IPS-15b (cell line): ENCODE data around the gene EXOC6B.
A peak's percentile ranks its signal among the peaks of the same experiment; 100 is the strongest.

ENCODE experiments used
- H3K27me3 ChIP-seq: one replicate; pipeline ENCODE4 v1.6.1; 2013; ENCODE audit warnings: low read length; ENCODE audit not compliant: control insufficient read depth, insufficient read depth
- H3K36me3 ChIP-seq: one replicate; pipeline ENCODE4 v1.6.1; 2013; ENCODE audit warnings: low read length; ENCODE audit not compliant: control insufficient read depth, insufficient read depth
- H3K4me1 ChIP-seq: one replicate; pipeline ENCODE4 v1.6.1; 2013; ENCODE audit warnings: mild to moderate bottlenecking, low read length; ENCODE audit not compliant: control insufficient read depth, insufficient read depth
- H3K4me3 ChIP-seq: one replicate; pipeline ENCODE4 v1.5.1; 2013; ENCODE audit warnings: low read depth, low read length
- H3K9ac ChIP-seq: one replicate; pipeline ENCODE4 v1.6.1; 2013; ENCODE audit warnings: low read depth, mild to moderate bottlenecking, low read length
- H3K9me3 ChIP-seq: one replicate; pipeline ENCODE4 v1.6.1; 2013; ENCODE audit warnings: mild to moderate bottlenecking, low read length; ENCODE audit not compliant: control insufficient read depth, insufficient read depth

EXOC6B gene

GRCh38 chr2:72750466-72750865, 75.4 kb downstream of the EXOC6B start:
- Histone ChIP-seq H3K4me3 (no peak overlapping the region), H3K9me3 (no peaks in the 10 kb centered on the region), H3K9ac (no peak overlapping the region), H3K4me1 (peaks cover 23% of the 10 kb centered on the region), H3K27me3 (no peaks in the 10 kb centered on the region), H3K36me3 (no peaks in the 10 kb centered on the region)

GRCh38 chr2:72747344-72747743, 78.5 kb downstream of the EXOC6B start:
- Histone ChIP-seq H3K4me1 (peaks cover 21% of the 10 kb centered on the region), H3K9ac (no peak overlapping the region), H3K9me3 (no peaks in the 10 kb centered on the region), H3K36me3 (no peaks in the 10 kb centered on the region), H3K27me3 (no peaks in the 10 kb centered on the region), H3K4me3 (no peak overlapping the region)

- H3K9me3 ChIP-seq = no peaks in the 10 kb centered on the region
- H3K27me3 ChIP-seq = no peaks in the 10 kb centered on the region
- H3K4me3 ChIP-seq = no peak overlapping the region
- no peaks in the 10 kb centered on the region for H3K36me3 ChIP-seq
- peaks cover 10% of the 10 kb centered on the region for H3K4me1 ChIP-seq
- no peak overlapping the region for H3K9ac ChIP-seq
These were observed 80.0 kb downstream of the EXOC6B start for GRCh38 chr2:72745679-72746368.

- Histone ChIP-seq H3K4me3 (no peak overlapping the region), H3K9ac (no peak overlapping the region), H3K36me3 (no peaks in the 10 kb centered on the region), H3K9me3 (no peaks in the 10 kb centered on the region), H3K4me1 (peaks cover 3% of the 10 kb centered on the region), H3K27me3 (no peaks in the 10 kb centered on the region)
These were observed 81.8 kb downstream of the EXOC6B start for GRCh38 chr2:72744049-72744448.

GRCh38 chr2:72743481-72743880, 82.4 kb downstream of the EXOC6B start:
- Histone ChIP-seq H3K9me3 (no peaks in the 10 kb centered on the region), H3K36me3 (no peaks in the 10 kb centered on the region), H3K4me1 (no peaks in the 10 kb centered on the region), H3K27me3 (no peaks in the 10 kb centered on the region), H3K4me3 (no peak overlapping the region), H3K9ac (no peak overlapping the region)

GRCh38 chr2:72738096-72738495, 87.7 kb downstream of the EXOC6B start:
- Histone ChIP-seq H3K9ac (no peak overlapping the region), H3K4me1 (no peaks in the 10 kb centered on the region), H3K9me3 (no peaks in the 10 kb centered on the region), H3K36me3 (no peaks in the 10 kb centered on the region), H3K4me3 (no peak overlapping the region), H3K27me3 (no peaks in the 10 kb centered on the region)

GRCh38 chr2:72734432-72734831, 91.4 kb downstream of the EXOC6B start:
- no peaks in the 10 kb centered on the region for H3K9me3 ChIP-seq
- H3K4me1 ChIP-seq = no peaks in the 10 kb centered on the region
- H3K4me3 ChIP-seq = no peak overlapping the region
- no peak overlapping the region for H3K9ac ChIP-seq
- H3K27me3 ChIP-seq = no peaks in the 10 kb centered on the region
- H3K36me3 ChIP-seq = no peaks in the 10 kb centered on the region

- no peaks in the 10 kb centered on the region for H3K9me3 ChIP-seq
- H3K4me3 ChIP-seq = no peak overlapping the region
- no peaks in the 10 kb centered on the region for H3K27me3 ChIP-seq
- H3K4me1 ChIP-seq = no peaks in the 10 kb centered on the region
- H3K36me3 ChIP-seq = no peaks in the 10 kb centered on the region
- no peak overlapping the region for H3K9ac ChIP-seq
These were observed 94.7 kb downstream of the EXOC6B start for GRCh38 chr2:72731116-72731515.

- no peaks in the 10 kb centered on the region for H3K36me3 ChIP-seq
- H3K9me3 ChIP-seq = no peaks in the 10 kb centered on the region
- no peak overlapping the region for H3K9ac ChIP-seq
- no peak overlapping the region for H3K4me3 ChIP-seq
- no peaks in the 10 kb centered on the region for H3K27me3 ChIP-seq
- no peaks in the 10 kb centered on the region for H3K4me1 ChIP-seq
These were observed 98.5 kb downstream of the EXOC6B start for GRCh38 chr2:72727356-72727755.

- no peaks in the 10 kb centered on the region for H3K27me3 ChIP-seq
These were observed 102.0 kb downstream of the EXOC6B start for GRCh38 chr2:72723769-72724370.

GRCh38 chr2:72722492-72723070, 103.3 kb downstream of the EXOC6B start:
- no peaks in the 10 kb centered on the region for H3K9me3 ChIP-seq
- peaks cover 9% of the 10 kb centered on the region for H3K4me1 ChIP-seq
- no peak overlapping the region for H3K4me3 ChIP-seq
- H3K36me3 ChIP-seq = no peaks in the 10 kb centered on the region
- no peak overlapping the region for H3K9ac ChIP-seq
- no peaks in the 10 kb centered on the region for H3K27me3 ChIP-seq

More at GRCh38 chr2:72723769-72724370, 102.0 kb downstream of the EXOC6B start:
- Histone ChIP-seq H3K9me3 (no peaks in the 10 kb centered on the region), H3K4me3 (no peak overlapping the region), H3K9ac (peak overlapping the region; percentile 26), H3K36me3 (no peaks in the 10 kb centered on the region), H3K4me1 (peaks cover 6% of the 10 kb centered on the region)

GRCh38 chr2:72719416-72719815, 106.4 kb downstream of the EXOC6B start:
- no peaks in the 10 kb centered on the region for H3K36me3 ChIP-seq
- no peaks in the 10 kb centered on the region for H3K9me3 ChIP-seq
- peaks cover 9% of the 10 kb centered on the region for H3K4me1 ChIP-seq
- no peak overlapping the region for H3K9ac ChIP-seq
- H3K4me3 ChIP-seq = peak overlapping the region; percentile 2
- no peaks in the 10 kb centered on the region for H3K27me3 ChIP-seq
